ENCODE measurements around the gene TWSG1.

GRCh38 chr18:9422816-9423519 lies 88.4 kb downstream of the TWSG1 start:
- TF ChIP-seq CTCF (IDR thresholded peaks at IDR 0.05) = no peak
- no peak for TF ChIP-seq POLR2AphosphoS5 (IDR thresholded peaks at IDR 0.05)
- no peak for TF ChIP-seq POLR2A (IDR thresholded peaks at IDR 0.05)
- TF ChIP-seq EP300 (IDR thresholded peaks at IDR 0.05) = no peak
